ENCODE measurements around the gene BRMS1. TPM values are rescaled to one million over a fixed set of nuclear protein-coding genes. Genes with fewer than 3 reads are reported as not detected.

BRMS1 gene
- total RNA-seq, 1 experiment from 2014 or later = 48.1 TPM

DNA sequence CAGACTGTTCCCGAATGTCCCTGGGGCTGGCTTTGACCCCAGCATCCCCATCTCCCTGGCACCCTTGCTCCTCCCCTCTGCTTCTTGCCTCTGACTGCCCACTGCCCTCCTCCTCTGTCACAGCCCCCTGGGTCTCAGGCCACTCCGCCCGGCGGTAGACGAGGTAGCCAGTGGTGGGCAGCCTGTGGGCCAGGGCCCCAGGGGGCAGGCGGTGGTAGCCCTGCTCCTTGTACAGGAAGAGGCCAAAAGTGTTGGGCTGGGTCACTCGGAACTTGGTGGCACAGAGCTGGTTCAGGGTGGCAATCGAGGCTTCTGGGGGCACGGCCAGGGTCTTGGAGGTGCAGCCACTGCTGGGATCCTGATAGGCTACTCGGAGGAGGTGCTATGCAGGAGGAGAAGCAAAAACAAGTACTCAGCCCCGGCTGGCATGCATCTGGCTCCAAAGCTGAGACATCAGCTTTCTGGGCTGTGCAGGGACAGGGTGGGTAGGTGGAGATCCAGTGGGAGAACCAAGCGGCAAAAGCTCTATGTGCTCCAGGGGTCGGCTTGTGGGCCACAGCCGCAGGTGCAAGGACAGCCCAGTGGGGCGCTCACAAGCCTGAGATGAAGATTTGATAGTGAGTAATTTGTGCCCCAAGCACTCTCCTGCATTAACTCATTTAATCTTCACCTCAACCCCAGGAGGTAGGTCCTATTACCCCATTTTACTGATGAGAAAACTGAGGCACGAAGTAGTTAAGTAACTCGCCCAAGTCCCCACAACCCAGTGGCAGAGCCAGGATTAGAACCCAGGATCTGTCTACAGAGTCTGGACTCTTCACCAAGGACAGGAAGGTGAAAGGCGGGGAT lies 12.3 kb downstream of the BRMS1 start:
- no TSS peak for BruUV-seq (replicated peaks)
- TF ChIP-seq, protein P1, sequence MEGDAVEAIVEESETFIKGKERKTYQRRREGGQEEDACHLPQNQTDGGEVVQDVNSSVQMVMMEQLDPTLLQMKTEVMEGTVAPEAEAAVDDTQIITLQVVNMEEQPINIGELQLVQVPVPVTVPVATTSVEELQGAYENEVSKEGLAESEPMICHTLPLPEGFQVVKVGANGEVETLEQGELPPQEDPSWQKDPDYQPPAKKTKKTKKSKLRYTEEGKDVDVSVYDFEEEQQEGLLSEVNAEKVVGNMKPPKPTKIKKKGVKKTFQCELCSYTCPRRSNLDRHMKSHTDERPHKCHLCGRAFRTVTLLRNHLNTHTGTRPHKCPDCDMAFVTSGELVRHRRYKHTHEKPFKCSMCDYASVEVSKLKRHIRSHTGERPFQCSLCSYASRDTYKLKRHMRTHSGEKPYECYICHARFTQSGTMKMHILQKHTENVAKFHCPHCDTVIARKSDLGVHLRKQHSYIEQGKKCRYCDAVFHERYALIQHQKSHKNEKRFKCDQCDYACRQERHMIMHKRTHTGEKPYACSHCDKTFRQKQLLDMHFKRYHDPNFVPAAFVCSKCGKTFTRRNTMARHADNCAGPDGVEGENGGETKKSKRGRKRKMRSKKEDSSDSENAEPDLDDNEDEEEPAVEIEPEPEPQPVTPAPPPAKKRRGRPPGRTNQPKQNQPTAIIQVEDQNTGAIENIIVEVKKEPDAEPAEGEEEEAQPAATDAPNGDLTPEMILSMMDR (IDR thresholded peaks at IDR 0.05; ENCODE audit: unreplicated experiment) = no peak
- Mint-ChIP-seq H3K27ac (ENCODE audit: unreplicated experiment) (no peak overlapping the region), H3K27me3 (ENCODE audit: unreplicated experiment) (no peaks in the 10 kb centered on the region), H3K36me3 (ENCODE audit: insufficient read depth, unreplicated experiment) (peaks cover 38% of the 10 kb centered on the region), H3K9me3 (ENCODE audit: low read depth, unreplicated experiment) (no peaks in the 10 kb centered on the region), H3K4me3 (ENCODE audit: low read depth, unreplicated experiment) (no peak overlapping the region), H3K4me1 (ENCODE audit: low read depth, unreplicated experiment) (peaks cover 31% of the 10 kb centered on the region)
- DNase-seq = no peak
- intact Hi-C loops (cut with micrococcal nuclease; ENCODE audit: unreplicated experiment) = no loop called here
- CTCF ChIA-PET = no interaction called here

DNA sequence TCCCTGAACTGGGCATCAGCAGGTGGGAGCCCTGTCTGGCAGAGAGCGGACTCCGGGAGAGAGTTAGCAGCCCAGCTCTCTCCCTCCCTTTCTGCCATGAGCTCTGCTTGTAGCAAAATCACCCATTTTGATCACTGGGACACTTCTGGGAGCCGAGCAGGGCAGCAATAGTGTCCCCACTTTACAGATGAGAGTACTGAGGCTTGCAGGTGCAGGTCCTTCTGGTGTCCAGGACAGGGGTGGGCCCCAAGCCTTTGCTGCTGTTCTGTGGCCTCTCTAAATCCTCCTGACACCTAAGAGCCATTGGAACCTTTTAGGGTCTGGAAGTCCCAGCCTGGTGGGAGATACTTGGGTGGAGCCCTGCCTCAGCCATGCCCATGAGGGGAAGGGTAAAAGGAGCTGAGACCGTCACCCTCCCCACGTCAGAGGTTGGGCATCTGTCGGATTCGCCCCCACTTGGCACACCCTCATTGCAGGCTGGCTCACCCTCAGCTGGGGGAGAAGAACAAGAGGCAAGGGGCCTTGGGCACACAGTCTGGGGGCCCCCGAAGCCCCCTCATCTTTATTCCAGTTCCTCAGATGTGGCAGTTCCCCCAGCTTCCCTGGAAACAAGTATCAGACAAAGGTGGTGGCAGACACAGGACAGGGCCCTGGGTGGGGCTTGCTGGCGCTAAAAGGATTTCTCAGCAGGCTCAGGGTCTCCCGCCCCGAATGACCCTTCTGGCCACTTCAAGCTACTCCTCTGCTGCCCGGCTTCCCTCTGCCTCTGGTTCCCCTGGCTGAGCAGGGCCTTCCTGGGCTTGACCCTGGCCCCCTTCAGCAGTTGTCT lies 13.1 kb downstream of the BRMS1 start:
- CTCF ChIA-PET = interaction anchor here (2.1 kb wide), 1 partner anchor 19 kb away, joined by 5 read pairs; no protein-coding TSS in a partner anchor
- Mint-ChIP-seq H3K27me3 (ENCODE audit: unreplicated experiment) (no peaks in the 10 kb centered on the region), H3K27ac (ENCODE audit: unreplicated experiment) (no peak overlapping the region), H3K36me3 (ENCODE audit: insufficient read depth, unreplicated experiment) (peaks cover 38% of the 10 kb centered on the region), H3K9me3 (ENCODE audit: low read depth, unreplicated experiment) (no peaks in the 10 kb centered on the region), H3K4me3 (ENCODE audit: low read depth, unreplicated experiment) (no peak overlapping the region), H3K4me1 (ENCODE audit: low read depth, unreplicated experiment) (peaks cover 30% of the 10 kb centered on the region)
- TF ChIP-seq, protein P1 (IDR thresholded peaks at IDR 0.05; ENCODE audit: unreplicated experiment) = no peak
- no TSS peak for BruUV-seq (replicated peaks)
- intact Hi-C loops (cut with micrococcal nuclease; ENCODE audit: unreplicated experiment) = no loop called here
- no peak for DNase-seq

DNA sequence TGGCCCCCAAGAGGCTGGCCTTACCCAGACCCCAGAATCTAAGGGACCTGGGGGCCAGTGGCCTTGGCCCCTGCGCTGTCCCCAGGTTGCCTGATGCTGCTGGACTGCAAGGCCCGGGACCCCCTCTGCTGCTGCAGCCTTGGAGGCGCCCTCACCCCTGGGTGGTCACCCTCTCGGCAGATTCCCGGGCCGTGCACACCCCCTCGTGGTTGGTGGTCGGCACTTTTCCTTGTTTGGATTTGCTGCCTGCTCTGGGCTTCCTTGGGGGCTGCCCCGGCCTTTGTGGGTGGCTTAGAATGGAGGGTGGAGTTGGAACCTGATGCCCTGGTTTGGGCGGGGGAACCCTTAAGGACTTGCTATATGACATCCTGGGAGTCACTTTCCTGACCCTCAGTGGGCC lies 14.0 kb downstream of the BRMS1 start:
- H3K4me3 Mint-ChIP-seq (ENCODE audit: low read depth, unreplicated experiment) = no peak overlapping the region
- BruUV-seq (replicated peaks) = no TSS peak
- no peak for DNase-seq
- peaks cover 30% of the 10 kb centered on the region for H3K36me3 Mint-ChIP-seq (ENCODE audit: insufficient read depth, unreplicated experiment)
- peaks cover 26% of the 10 kb centered on the region for H3K4me1 Mint-ChIP-seq (ENCODE audit: low read depth, unreplicated experiment)
- CTCF ChIA-PET = interaction anchor here (2.1 kb wide), 1 partner anchor 18 kb away, joined by 5 read pairs; no protein-coding TSS in a partner anchor
- no peaks in the 10 kb centered on the region for H3K9me3 Mint-ChIP-seq (ENCODE audit: low read depth, unreplicated experiment)
- no peak overlapping the region for H3K27ac Mint-ChIP-seq (ENCODE audit: unreplicated experiment)
- H3K27me3 Mint-ChIP-seq (ENCODE audit: unreplicated experiment) = no peaks in the 10 kb centered on the region
- intact Hi-C loops (cut with micrococcal nuclease; ENCODE audit: unreplicated experiment) = no loop called here
- TF ChIP-seq, protein P1 (IDR thresholded peaks at IDR 0.05; ENCODE audit: unreplicated experiment) = no peak

DNA sequence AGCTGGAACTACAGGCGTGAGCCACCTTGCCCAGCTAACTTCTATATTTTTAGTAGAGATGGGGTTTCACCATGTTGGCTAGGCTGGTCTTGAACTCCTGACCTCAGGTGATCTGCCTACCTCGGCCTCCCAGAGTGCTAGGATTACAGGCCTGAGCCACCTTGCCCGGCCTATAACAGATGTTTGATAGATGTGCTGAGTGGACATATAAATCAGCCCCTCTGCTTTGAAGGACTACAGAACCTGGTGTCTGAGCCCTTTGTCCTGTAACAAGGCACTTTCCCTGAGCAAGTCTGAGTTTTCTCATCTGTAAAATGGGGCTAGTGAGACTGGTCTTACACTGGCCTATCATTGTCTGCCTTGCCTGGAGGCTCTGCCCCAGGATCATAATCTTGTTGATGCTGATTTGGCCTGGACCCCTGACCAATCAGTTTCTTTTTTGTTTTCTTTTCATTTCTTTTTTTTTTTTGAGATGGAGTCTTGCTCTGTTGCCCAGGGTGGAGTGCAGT lies 15.7 kb downstream of the BRMS1 start:
- no peak for DNase-seq
- Mint-ChIP-seq H3K27me3 (ENCODE audit: unreplicated experiment) (no peaks in the 10 kb centered on the region), H3K27ac (ENCODE audit: unreplicated experiment) (no peak overlapping the region), H3K36me3 (ENCODE audit: insufficient read depth, unreplicated experiment) (peaks cover 20% of the 10 kb centered on the region), H3K4me1 (ENCODE audit: low read depth, unreplicated experiment) (peaks cover 18% of the 10 kb centered on the region), H3K9me3 (ENCODE audit: low read depth, unreplicated experiment) (no peaks in the 10 kb centered on the region), H3K4me3 (ENCODE audit: low read depth, unreplicated experiment) (no peak overlapping the region)
- CTCF ChIA-PET = interaction anchor here (1.0 to 2.1 kb wide), 2 partner anchors 17 kb away, joined by 5 to 7 read pairs; no protein-coding TSS in a partner anchor
- TF ChIP-seq, protein P1 (IDR thresholded peaks at IDR 0.05; ENCODE audit: unreplicated experiment) = no peak
- intact Hi-C loops (cut with micrococcal nuclease; ENCODE audit: unreplicated experiment) = no loop called here
- no TSS peak for BruUV-seq (replicated peaks)

Data from Calu3 (cell line).